Testis (tissue), 3 donors: Measurements from ENCODE around the gene CCDC116. TPM values are rescaled to one million over a fixed set of nuclear protein-coding genes. Genes with fewer than 3 reads are reported as not detected.

Source experiments
- DNase-seq: peaks from one replicate; pipeline ENCODE4 v3.0.0-alpha.2; 2019
- H3K27ac ChIP-seq, 2 donors: fragments of 200-600 bp; sonication (generic); one replicate each; pipeline ENCODE4 v1.5.1; 2019
- H3K27me3 ChIP-seq: fragments of 200-600 bp; sonication (generic); one replicate; pipeline ENCODE4 v1.5.1; 2019
- H3K36me3 ChIP-seq: fragments of 200-600 bp; sonication (generic); one replicate; pipeline ENCODE4 v1.5.1; 2017; ENCODE audit warnings: low read depth; ENCODE audit errors: missing control alignments
- H3K4me1 ChIP-seq: fragments of 200-600 bp; sonication (generic); one replicate; pipeline ENCODE4 v1.5.1; 2019
- H3K4me3 ChIP-seq, 2 donors: fragments of 200-600 bp; sonication (generic); one replicate each; pipeline ENCODE4 v1.5.1; 2017 to 2019
- H3K9me3 ChIP-seq: fragments of 200-600 bp; sonication (generic); one replicate; pipeline ENCODE4 v1.5.1; 2017
- CTCF ChIP-seq, 3 experiments: fragments of 450-650 bp in 2 of 3; fragments of 200-600 bp in 1 of 3; sonication (generic) in 1 of 3; IDR thresholded peaks; one replicate each; pipeline ENCODE4 v1.5.1; 2016 to 2019; ENCODE audit warnings: antibody characterized with exemption in 3 of 3, mild to moderate bottlenecking in 2 of 3, moderate library complexity in 1 of 3
- POLR2A ChIP-seq: fragments of 450-650 bp; IDR thresholded peaks from one replicate; pipeline ENCODE4 v1.6.1; 2017; ENCODE audit warnings: antibody characterized with exemption, mild to moderate bottlenecking, moderate library complexity
- WGBS, 2 donors: methylation state at CpG; one replicate each; pipeline ENCODE4 v1.1.5; 2018; 5-methylcytosine and 5-hydroxymethylcytosine counted together
- intact Hi-C: fragments of 100-400 bp; cut with DNase I; formaldehyde crosslinking; loops from one replicate; pipeline ENCODE4 v1.15.1; 2023; ENCODE audit warnings: low total_unique reads
- microRNA counts, 2 donors: library from miRNA; unstranded; fragments of <30 nt; microRNA quantifications; one replicate each; lab custom pipeline; 2016
- microRNA-seq, 2 donors: library from miRNA; unstranded; fragments of <30 nt; microRNA quantifications; one replicate each; pipeline ENCODE4, GENCODE V29; 2016; ENCODE audit warnings: borderline number of aligned reads in 2 of 2, borderline replicate concordance in 1 of 2
- polyA plus RNA-seq: library from polyadenylated mRNA; stranded (reverse); fragments of 350-450 nt; fragmentation: Illumina TruSeq; extraction: RNeasy Lipid Tissue Mini Kit (QIAGEN cat#74804); gene quantifications from one replicate; pipeline ENCODE4 v1.2.3, GENCODE V29; 2014; ENCODE audit warnings: low read depth, low replicate concordance; ENCODE audit not compliant: insufficient read depth
- small RNA-seq, 2 donors: library from RNA; depleted of rRNA; stranded (forward); fragments of <200 nt; gene quantifications; one replicate each; pipeline ENCODE3, GENCODE V24; 2016
- total RNA-seq, 2 donors: library from RNA; depleted of rRNA; stranded (reverse); fragments of >200 nt; gene quantifications; one replicate each; pipeline ENCODE4 v1.2.3, GENCODE V29; 2016

The CCDC116 gene
- total and polyA plus RNA-seq, 3 donors from 2014 or later, result 16.0 to 54.0 (median 28.6) TPM

- WGBS, 2 donors, result 88 to 90% methylated on average over 19 of the region's 19 CpGs
- TF ChIP-seq POLR2A, result no peak
- no peak for TF ChIP-seq CTCF (IDR thresholded peaks at IDR 0.05)
- Histone ChIP-seq H3K4me3 (no peak overlapping the region), H3K9me3 (no peaks in the 10 kb centered on the region), H3K36me3 (no peaks in the 10 kb centered on the region), H3K27ac (no peak overlapping the region), H3K4me1 (no peaks in the 10 kb centered on the region), H3K27me3 (no peaks in the 10 kb centered on the region)
- DNase-seq, result no peak
- intact Hi-C loops, result no loop called here
These were observed 52.1 kb downstream of the CCDC116 start for GRCh38 chr22:21684492-21685163.

DNA sequence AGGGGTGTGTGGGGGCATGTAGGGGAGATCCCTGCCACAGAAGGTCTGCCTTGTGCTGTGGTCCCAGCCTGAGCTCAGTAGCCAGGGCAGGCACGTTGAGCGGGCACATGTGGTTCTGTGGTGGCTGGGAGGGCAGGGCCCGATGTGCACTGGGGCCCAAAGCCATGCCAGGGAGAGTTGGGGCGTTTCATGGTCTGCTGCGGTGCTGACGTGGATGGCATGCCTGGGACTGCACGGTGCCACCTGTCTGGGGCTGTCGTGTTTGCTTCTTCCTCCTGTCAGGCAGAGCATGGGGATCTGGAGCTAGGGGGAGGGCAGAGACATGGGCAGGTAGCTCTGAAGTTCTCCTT lies 52.6 kb downstream of the CCDC116 start:
- no peaks in the 10 kb centered on the region for H3K27me3 ChIP-seq
- H3K36me3 ChIP-seq, result no peaks in the 10 kb centered on the region
- H3K27ac ChIP-seq, result no peak overlapping the region
- H3K9me3 ChIP-seq, result no peaks in the 10 kb centered on the region
- H3K4me1 ChIP-seq, result no peaks in the 10 kb centered on the region
- TF ChIP-seq CTCF (IDR thresholded peaks at IDR 0.05) (no peak), POLR2A (no peak)
- DNase-seq, result no peak
- intact Hi-C loops, result no loop called here
- no peak overlapping the region for H3K4me3 ChIP-seq
- 90 to 97% methylated on average over 7 of the region's 8 CpGs for WGBS, 2 donors

- intact Hi-C loops, result no loop called here
- H3K4me3 ChIP-seq, result no peak overlapping the region
- TF ChIP-seq CTCF (IDR thresholded peaks at IDR 0.05), result no peak
- TF ChIP-seq POLR2A, result no peak
- DNase-seq, result no peak
- no peaks in the 10 kb centered on the region for H3K27me3 ChIP-seq
- H3K4me1 ChIP-seq, result no peaks in the 10 kb centered on the region
- no peaks in the 10 kb centered on the region for H3K9me3 ChIP-seq
- WGBS, 2 donors, result 88 to 100% methylated on average over 1 to 8 of the region's 8 CpGs
- H3K36me3 ChIP-seq, result no peaks in the 10 kb centered on the region
- H3K27ac ChIP-seq, result no peak overlapping the region
These were observed 53.6 kb downstream of the CCDC116 start for GRCh38 chr22:21686193-21686608.

MicroRNAs encoded within 50 kb of the gene (microRNA counts, 767-probe panel; counts per million panel counts)
- 0 to 152 counts per million in 2 donors for microRNA hsa-miR-130b-3p (lab: Ali Mortazavi, UCI)
- microRNA hsa-miR-301b (lab: Ali Mortazavi, UCI), result 0 to 152 counts per million in 2 donors

Small RNAs within 50 kb of the gene (microRNA-seq; reads per million reads assigned to microRNA genes)
- gene MIR130B (69.5 to 135 reads per million in 2 donors), gene MIR301B (0 to 1.4 reads per million in 2 donors)

Small RNAs within 50 kb of the gene (small RNA-seq; reads per million reads assigned to genes)
- gene MIR301B, result 0 to 0.27 reads per million in 2 donors

Other genes starting within 250 kb of the CCDC116 start
- gene RIMBP3B, start 249.0 kb upstream of the CCDC116 start, total RNA-seq, result 10 to 100 TPM; 12.1 to 16.9 TPM
- 32.9 TPM for gene RIMBP3B, start 249.0 kb upstream of the CCDC116 start, polyA plus RNA-seq
- 10 to 100 TPM; 24.0 to 24.4 TPM for gene HIC2, start 215.4 kb upstream of the CCDC116 start, total RNA-seq
- 11.1 TPM for gene HIC2, start 215.4 kb upstream of the CCDC116 start, polyA plus RNA-seq
- 10 to 100 TPM; 54.4 to 78.2 TPM for gene TMEM191C, start 165.4 kb upstream of the CCDC116 start, total RNA-seq
- gene TMEM191C, start 165.4 kb upstream of the CCDC116 start, polyA plus RNA-seq, result 35.3 TPM
- 10 to 100 TPM; 17.5 to 20.8 TPM for gene RIMBP3C, start 81.3 kb upstream of the CCDC116 start, total RNA-seq
- 14.4 TPM for gene RIMBP3C, start 81.3 kb upstream of the CCDC116 start, polyA plus RNA-seq
- gene UBE2L3, start 65.0 kb upstream of the CCDC116 start, total RNA-seq, result 10 to 100 TPM; 61.4 to 66.8 TPM
- gene UBE2L3, start 65.0 kb upstream of the CCDC116 start, polyA plus RNA-seq, result 63.3 TPM
- gene YDJC, start 2.7 kb upstream of the CCDC116 start, total RNA-seq, result 10 to 100 TPM; 36.5 to 37.1 TPM
- gene YDJC, start 2.7 kb upstream of the CCDC116 start, polyA plus RNA-seq, result 9.9 TPM
- gene SDF2L1, start 9.5 kb downstream of the CCDC116 start, total RNA-seq, result 10 to 100 TPM; 33.0 to 34.3 TPM
- gene SDF2L1, start 9.5 kb downstream of the CCDC116 start, polyA plus RNA-seq, result 23.9 TPM
- 10 to 100 TPM; 64.6 to 65.3 TPM for gene PPIL2, start 33.3 kb downstream of the CCDC116 start, total RNA-seq
- gene PPIL2, start 33.3 kb downstream of the CCDC116 start, polyA plus RNA-seq, result 35.5 TPM
- gene YPEL1, start 103.0 kb downstream of the CCDC116 start, total RNA-seq, result 100 to 1,000 TPM in 1 of 2 donors, 10 to 100 TPM in 1; 83.6 to 169 TPM
- gene YPEL1, start 103.0 kb downstream of the CCDC116 start, polyA plus RNA-seq, result 168 TPM
- 100 to 1,000 TPM in 1 of 2 donors, 10 to 100 TPM in 1; 90.2 to 121 TPM for gene MAPK1, start 234.9 kb downstream of the CCDC116 start, total RNA-seq
- 143 TPM for gene MAPK1, start 234.9 kb downstream of the CCDC116 start, polyA plus RNA-seq